HCT116 (cell line): Measurements from ENCODE around the gene KIAA0319L. TPM values are rescaled to one million over a fixed set of nuclear protein-coding genes. Genes with fewer than 3 reads are reported as not detected.

ENCODE experiments used
- ATAC-seq: fragments of 200-7000 bp; cut with Tn5 transposase; 2 replicates; pipeline ENCODE4 v1.9.1; 2020; ENCODE audit warnings: mild to moderate bottlenecking, moderate library complexity
- BruUV-seq: library from RNA; stranded (reverse); fragments of 400-500 nt; replicated peaks from 2 replicates; lab custom pipeline; 2021; lab: Mats Ljungman, UMichigan
- CTCF ChIA-PET: fragments of 300-600 bp; sonication (Branson Sonifier 250); formaldehyde crosslinking; loops from one replicate; lab custom pipeline; 2021; ENCODE audit warnings: antibody characterized with exemption; lab: Charles Lee
- POLR2A ChIA-PET: fragments of 300-600, 350-600 bp; sonication (Branson Sonifier 250); formaldehyde crosslinking; loops from one replicate; lab custom pipeline; 2021; ENCODE audit warnings: antibody characterized with exemption; lab: Charles Lee
- RAD21 ChIA-PET, 2 experiments: fragments of 300-600 bp; sonication (Branson Sonifier 250); formaldehyde crosslinking; loops; one replicate each; lab custom pipeline; 2023; ENCODE audit warnings: low total read pairs in 2 of 2; ENCODE audit not compliant: uncharacterized antibody in 2 of 2, unreplicated experiment in 2 of 2, low non-redundant PET in 1 of 2; lab: Charles Lee
- DNase-seq: peaks from one replicate; pipeline ENCODE4 v3.0.0-alpha.2; 2010; ENCODE audit warnings: low read depth, low spot score
- H2AFZ ChIP-seq: fragments of 200-600 bp; shearing (Covaris generic), sonication (generic); 2 replicates; pipeline ENCODE4 v1.6.1; 2017; ENCODE audit warnings: low read depth, mixed run types, mixed read lengths, antibody characterized with exemption, low read length; ENCODE audit not compliant: poor library complexity, severe bottlenecking
- H3K27ac ChIP-seq: 2 replicates; pipeline ENCODE4 v1.5.1; 2012; ENCODE audit warnings: low read depth, low read length
- H3K27me3 ChIP-seq: fragments of 200-600 bp; sonication (generic); 2 replicates; pipeline ENCODE4 v1.6.1; 2016; ENCODE audit warnings: mixed run types, low read length, mixed read lengths; ENCODE audit not compliant: insufficient read depth
- H3K36me3 ChIP-seq, 2 experiments: fragments of 200-500 bp in 1 of 2; fragments of 200-600 bp in 1 of 2; sonication (Bioruptor generic) in 1 of 2; sonication (generic) in 1 of 2; 2 replicates each; pipeline versions ENCODE4 v1.5.1 to v1.6.1; 2014 to 2016; ENCODE audit warnings: low read length in 2 of 2, inconsistent platforms in 1 of 2, mixed read lengths in 1 of 2, mixed run types in 1 of 2; ENCODE audit not compliant: insufficient read depth in 2 of 2, control insufficient read depth in 1 of 2
- H3K4me1 ChIP-seq, 2 experiments: fragments of 200-600 bp in 1 of 2; sonication (generic) in 1 of 2; 2 replicates each; pipeline versions ENCODE4 v1.5.1 to v1.6.1; 2012 to 2017; ENCODE audit warnings: low read length in 2 of 2, inconsistent platforms in 1 of 2, mild to moderate bottlenecking in 1 of 2, mixed read lengths in 1 of 2, mixed run types in 1 of 2, moderate library complexity in 1 of 2; ENCODE audit not compliant: insufficient read depth in 2 of 2, control insufficient read depth in 1 of 2
- H3K4me2 ChIP-seq: fragments of 200-600 bp; sonication (generic); 2 replicates; pipeline ENCODE4 v1.6.1; 2017; ENCODE audit warnings: mixed run types, low read length, mixed read lengths
- H3K4me3 ChIP-seq, 2 experiments: fragments of 200-600 bp in 1 of 2; sonication (generic) in 1 of 2; replicated peaks in 1 of 2; 2 replicates each; pipeline ENCODE4 v1.5.1; 2011 to 2016; ENCODE audit warnings: low read length in 2 of 2, control low read depth in 1 of 2, low read depth in 1 of 2, mild to moderate bottlenecking in 1 of 2, mixed read lengths in 1 of 2, mixed run types in 1 of 2
- H3K79me2 ChIP-seq: fragments of 200-600 bp; sonication (generic); 2 replicates; pipeline ENCODE4 v1.6.1; 2017; ENCODE audit warnings: mild to moderate bottlenecking, mixed run types, low read length, moderate library complexity, mixed read lengths; ENCODE audit not compliant: insufficient read depth
- H3K9ac ChIP-seq: fragments of 200-600 bp; sonication (generic); 2 replicates; pipeline ENCODE4 v1.6.1; 2016; ENCODE audit warnings: low read length, mixed read lengths
- H3K9me2 ChIP-seq: fragments of 200-600 bp; sonication (generic), shearing (Covaris generic); 2 replicates; pipeline ENCODE4 v1.6.1; 2017; ENCODE audit warnings: mixed run types, mild to moderate bottlenecking, moderate library complexity; ENCODE audit not compliant: insufficient read depth
- H3K9me3 ChIP-seq, 2 experiments: fragments of 200-500 bp in 1 of 2; fragments of 200-600 bp in 1 of 2; sonication (Bioruptor generic) in 1 of 2; sonication (generic) in 1 of 2; 2 replicates each; pipeline ENCODE4 v1.6.1; 2014 to 2017; ENCODE audit warnings: low read length in 2 of 2, mixed read lengths in 2 of 2, inconsistent platforms in 1 of 2, low read depth in 1 of 2, mild to moderate bottlenecking in 1 of 2, mixed run types in 1 of 2, moderate library complexity in 1 of 2; ENCODE audit not compliant: control insufficient read depth in 1 of 2, insufficient read depth in 1 of 2
- H4K20me1 ChIP-seq: fragments of 200-600 bp; sonication (generic), shearing (Covaris generic); 2 replicates; pipeline ENCODE4 v1.6.1; 2017; ENCODE audit warnings: mixed run types, mild to moderate bottlenecking, moderate library complexity; ENCODE audit not compliant: insufficient read depth
- ATF3 ChIP-seq: IDR thresholded peaks from 2 replicates; pipeline ENCODE4 v1.6.1; 2012
- CBX3 ChIP-seq: IDR thresholded peaks from 2 replicates; pipeline ENCODE4 v1.6.1; 2012; ENCODE audit warnings: low read depth
- ELF1 ChIP-seq: IDR thresholded peaks from 2 replicates; pipeline ENCODE4 v1.6.1; 2012; ENCODE audit warnings: low read depth, borderline replicate concordance
- MAX ChIP-seq: IDR thresholded peaks from 2 replicates; pipeline ENCODE4 v1.6.1; 2012
- POLR2A ChIP-seq: IDR thresholded peaks from 2 replicates; pipeline ENCODE4 v1.7.0; 2011; ENCODE audit warnings: borderline replicate concordance; ENCODE audit not compliant: insufficient read depth, insufficient read length; ENCODE audit errors: extremely low read depth
- POLR2AphosphoS5 ChIP-seq: IDR thresholded peaks from 2 replicates; pipeline ENCODE4 v1.6.1; 2011; ENCODE audit warnings: mild to moderate bottlenecking, low read depth, low read length, moderate library complexity
- REST ChIP-seq: IDR thresholded peaks from 2 replicates; pipeline ENCODE4 v1.6.1; 2012; ENCODE audit warnings: low read depth
- SIN3A ChIP-seq: IDR thresholded peaks from 2 replicates; pipeline ENCODE4 v1.6.1; 2012; ENCODE audit warnings: low read depth
- YY1 ChIP-seq: IDR thresholded peaks from 2 replicates; pipeline ENCODE4 v1.6.1; 2011; ENCODE audit warnings: low read length, low read depth, moderate library complexity, mild to moderate bottlenecking; ENCODE audit not compliant: insufficient replicate concordance; ENCODE audit errors: extremely low read depth
- intact Hi-C: fragments of 100-400 bp; cut with micrococcal nuclease; formaldehyde crosslinking; loops from 2 replicates; pipeline ENCODE4 v1.10.0; 2022
- total RNA-seq: library from RNA; stranded (reverse); gene quantifications from one replicate; pipeline ENCODE4 v1.2.1, GENCODE V29; 2021; ENCODE audit not compliant: unreplicated experiment

KIAA0319L gene
- total RNA-seq, 1 experiment from 2014 or later: 35.6 TPM

- ChIA-PET POLR2A (no interaction called here), RAD21 (interaction anchor here in 1 of 2 experiments (0.6 kb wide), 1 partner anchor 404 kb away, joined by 5 read pairs; no protein-coding TSS in a partner anchor), CTCF (interaction anchor here (0.5 kb wide), 1 partner anchor 701 kb away, joined by 3 read pairs; no protein-coding TSS in a partner anchor)
- Histone ChIP-seq H3K4me3 (no peak overlapping the region), H3K4me1 (peaks cover 2 to 11% of the 10 kb centered on the region in 2 experiments; a peak in 2 of 4 replicates), H3K4me2 (no peak overlapping the region), H3K79me2 (peaks cover 16% of the 10 kb centered on the region; the same call in 1 of the 2 replicates), H3K36me3 (peaks cover 4 to 7% of the 10 kb centered on the region in 2 experiments; a peak in 3 of 4 replicates), H3K9me3 (no peaks in the 10 kb centered on the region), H3K27me3 (no peaks in the 10 kb centered on the region), H4K20me1 (no peaks in the 10 kb centered on the region), H3K9ac (no peak overlapping the region), H3K9me2 (no peaks in the 10 kb centered on the region), H3K27ac (no peak overlapping the region), H2AFZ (no peak overlapping the region)
- TF ChIP-seq REST: no peak
- TF ChIP-seq POLR2AphosphoS5: no peak
- no peak for TF ChIP-seq POLR2A
- no peak for TF ChIP-seq CBX3
- TF ChIP-seq SIN3A: no peak
- TF ChIP-seq ELF1: no peak
- TF ChIP-seq ATF3: no peak
- no peak for TF ChIP-seq MAX
- TF ChIP-seq YY1: no peak
- intact Hi-C loops: no loop called here
- ATAC-seq (no peak), DNase-seq (no peak)
- no TSS peak for BruUV-seq
These were observed 4.9 kb upstream of the KIAA0319L start for GRCh38 chr1:35561972-35562680.
